HG02678 (cell line): ENCODE data around the gene MLXIPL.
"Not testable (repeated sequence)": the region's sequence is repeated elsewhere in the genome, so short reads cannot be mapped to it uniquely, and the experiment has no call there.

Experiments
- ATAC-seq: cut with Tn5 transposase; IDR thresholded peaks from one replicate; pipeline ENCODE4 v1.9.1; 2021; ENCODE audit warnings: mild to moderate bottlenecking, moderate library complexity; ENCODE audit not compliant: unreplicated experiment

Gene MLXIPL, protein sequence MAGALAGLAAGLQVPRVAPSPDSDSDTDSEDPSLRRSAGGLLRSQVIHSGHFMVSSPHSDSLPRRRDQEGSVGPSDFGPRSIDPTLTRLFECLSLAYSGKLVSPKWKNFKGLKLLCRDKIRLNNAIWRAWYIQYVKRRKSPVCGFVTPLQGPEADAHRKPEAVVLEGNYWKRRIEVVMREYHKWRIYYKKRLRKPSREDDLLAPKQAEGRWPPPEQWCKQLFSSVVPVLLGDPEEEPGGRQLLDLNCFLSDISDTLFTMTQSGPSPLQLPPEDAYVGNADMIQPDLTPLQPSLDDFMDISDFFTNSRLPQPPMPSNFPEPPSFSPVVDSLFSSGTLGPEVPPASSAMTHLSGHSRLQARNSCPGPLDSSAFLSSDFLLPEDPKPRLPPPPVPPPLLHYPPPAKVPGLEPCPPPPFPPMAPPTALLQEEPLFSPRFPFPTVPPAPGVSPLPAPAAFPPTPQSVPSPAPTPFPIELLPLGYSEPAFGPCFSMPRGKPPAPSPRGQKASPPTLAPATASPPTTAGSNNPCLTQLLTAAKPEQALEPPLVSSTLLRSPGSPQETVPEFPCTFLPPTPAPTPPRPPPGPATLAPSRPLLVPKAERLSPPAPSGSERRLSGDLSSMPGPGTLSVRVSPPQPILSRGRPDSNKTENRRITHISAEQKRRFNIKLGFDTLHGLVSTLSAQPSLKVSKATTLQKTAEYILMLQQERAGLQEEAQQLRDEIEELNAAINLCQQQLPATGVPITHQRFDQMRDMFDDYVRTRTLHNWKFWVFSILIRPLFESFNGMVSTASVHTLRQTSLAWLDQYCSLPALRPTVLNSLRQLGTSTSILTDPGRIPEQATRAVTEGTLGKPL

DNA sequence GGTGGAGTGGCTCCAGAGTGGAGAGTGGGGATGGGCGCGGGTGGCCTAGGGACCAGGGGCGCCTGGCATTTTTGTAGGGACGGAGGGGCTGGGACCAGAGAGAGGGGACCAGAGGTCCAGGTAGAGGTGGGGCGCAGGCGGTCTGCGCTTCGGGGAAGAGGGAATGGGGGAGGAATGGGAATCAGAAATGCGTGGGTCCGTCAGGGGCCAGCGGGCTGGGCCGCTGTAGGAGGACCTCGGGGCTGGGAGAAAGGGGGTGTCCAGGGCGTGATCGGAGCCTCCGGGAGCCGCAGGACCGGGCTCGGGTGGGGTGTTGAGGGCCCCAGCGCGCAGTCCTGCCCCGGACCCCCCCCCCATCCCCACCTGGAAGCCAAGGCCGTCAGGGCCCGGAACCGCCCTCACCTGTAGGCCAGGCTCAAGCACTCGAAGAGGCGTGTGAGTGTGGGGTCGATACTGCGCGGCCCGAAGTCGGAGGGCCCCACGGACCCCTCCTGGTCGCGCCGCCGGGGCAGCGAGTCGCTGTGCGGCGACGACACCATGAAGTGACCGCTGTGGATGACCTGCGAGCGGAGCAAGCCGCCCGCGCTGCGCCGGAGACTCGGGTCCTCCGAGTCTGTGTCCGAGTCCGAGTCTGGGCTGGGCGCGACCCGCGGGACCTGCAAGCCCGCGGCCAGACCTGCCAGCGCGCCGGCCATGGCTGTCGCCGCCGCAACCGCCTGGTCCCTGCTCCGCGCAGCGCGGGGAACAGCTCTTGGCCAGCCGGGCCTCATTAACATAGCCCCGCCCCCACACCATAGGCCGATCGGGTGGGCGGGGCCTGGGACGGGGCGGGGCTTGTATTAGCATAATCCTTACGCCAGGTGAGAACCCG, at the start of gene MLXIPL:
TSS of gene MLXIPL (minus strand) at position 725 of the 871 bp plus-strand sequence. CDS start at position 695, 30 bp downstream.
- ATAC-seq, result no peak

DNA sequence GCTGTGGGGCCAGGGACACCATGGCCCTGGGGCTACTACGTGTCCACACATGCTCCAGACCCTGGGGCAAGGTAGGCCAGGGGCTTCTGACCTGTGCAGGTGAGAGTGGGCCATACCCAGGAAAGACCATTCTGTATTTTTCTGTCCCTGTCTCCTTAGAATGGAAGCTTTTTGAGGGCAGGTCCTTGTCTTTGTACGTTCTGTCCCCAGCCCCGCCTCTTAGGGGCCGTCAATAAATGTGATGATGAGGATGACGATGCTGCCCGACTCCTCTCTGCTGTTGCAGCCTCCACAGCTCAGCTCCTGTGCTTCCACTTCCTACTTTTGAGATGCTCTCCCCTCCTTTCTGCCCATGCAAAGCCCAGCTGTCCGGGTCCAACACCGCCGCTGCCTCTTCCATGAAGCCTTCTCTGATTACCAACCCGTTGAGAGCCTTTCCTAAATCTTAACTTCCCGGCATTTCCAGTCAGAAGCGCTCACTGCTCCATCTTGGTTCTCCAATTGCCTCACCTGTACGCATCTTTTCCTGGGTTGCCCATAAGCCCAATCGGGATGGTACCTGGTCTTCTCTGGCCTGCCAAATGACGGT, 47.6 kb upstream of the MLXIPL start:
- ATAC-seq, result no peak

DNA sequence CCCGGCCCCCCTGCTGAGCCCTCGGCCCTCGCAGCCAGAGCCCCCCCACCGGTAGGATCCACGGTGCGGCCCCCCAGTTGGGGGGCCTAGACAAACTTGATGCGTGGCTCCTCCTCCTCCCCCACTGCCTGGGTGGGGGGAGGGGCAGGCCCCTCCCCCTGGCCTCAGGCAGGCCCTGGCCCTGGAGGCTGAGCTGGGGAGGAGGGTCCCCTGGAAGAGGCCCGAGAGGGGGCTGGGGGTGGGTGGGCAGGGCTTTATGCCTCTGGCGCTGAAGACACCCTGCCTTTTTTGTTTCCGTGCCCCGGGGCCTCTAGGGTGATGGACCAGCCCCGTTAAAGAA, 47.0 kb upstream of the MLXIPL start:
- ATAC-seq, result no peak

DNA sequence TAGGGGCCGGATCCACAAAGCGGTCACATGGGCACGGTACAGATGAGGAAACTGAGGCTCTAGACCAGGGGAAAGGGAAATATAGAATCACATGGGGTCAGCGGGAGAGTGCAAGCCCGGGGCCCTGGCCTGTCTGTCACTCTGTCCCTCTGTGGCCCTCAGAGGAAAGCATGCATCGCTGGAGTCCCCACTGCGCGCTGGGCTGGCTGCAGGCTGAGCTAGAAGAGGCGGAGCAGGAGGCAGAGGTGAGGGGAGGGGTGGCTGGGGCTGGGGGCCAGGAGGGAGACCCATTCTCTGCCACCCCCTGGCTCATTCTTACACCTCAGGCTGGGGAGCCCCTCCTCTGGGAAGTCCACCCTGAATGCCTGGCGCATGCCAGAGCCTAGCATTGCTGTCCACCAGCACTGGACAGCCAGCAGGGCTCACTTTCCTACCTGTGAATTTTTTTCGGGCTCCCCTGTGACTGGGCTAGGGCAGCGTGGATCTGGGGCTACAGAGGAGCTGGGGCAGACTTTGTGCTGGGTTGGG, 45.6 kb upstream of the MLXIPL start:
- no peak for ATAC-seq

DNA sequence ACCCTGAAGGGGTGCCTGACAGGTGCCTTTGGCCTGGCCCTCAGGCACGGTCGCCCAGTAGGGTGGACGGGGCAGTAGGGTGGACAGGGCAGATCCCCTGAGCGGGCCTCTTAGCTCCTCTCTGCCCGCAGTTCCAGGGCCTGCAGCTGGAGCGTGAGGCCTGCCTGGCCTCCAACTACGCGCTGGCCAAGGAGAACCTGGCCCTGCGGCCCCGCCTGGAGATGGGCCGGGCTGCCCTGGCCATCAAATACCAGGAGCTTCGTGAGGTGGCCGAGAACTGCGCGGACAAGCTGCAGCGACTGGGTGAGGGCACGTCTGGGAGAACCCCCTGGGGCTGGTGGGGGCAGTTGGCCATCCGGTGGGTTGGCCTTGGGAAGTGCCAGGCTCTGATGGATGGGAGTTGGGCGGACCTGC, 45.0 kb upstream of the MLXIPL start:
- ATAC-seq, result no peak

DNA sequence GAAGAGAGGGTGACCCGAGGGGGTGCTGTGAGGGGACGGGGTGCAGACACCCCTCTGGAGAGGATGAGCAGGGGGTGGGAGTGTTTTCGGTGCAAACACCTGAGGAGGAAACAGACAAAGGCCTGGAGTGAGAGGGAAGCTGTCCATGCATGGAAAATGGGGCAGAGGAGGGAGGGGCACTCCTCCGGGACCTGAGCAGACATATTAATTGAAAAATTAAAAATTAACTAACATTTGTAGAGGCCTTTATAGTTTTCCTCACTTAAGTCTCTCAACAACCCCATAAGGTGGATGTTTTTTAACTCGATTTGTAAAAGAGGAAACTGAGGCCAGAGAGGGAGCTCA, 44.5 kb upstream of the MLXIPL start:
- no peak for ATAC-seq

DNA sequence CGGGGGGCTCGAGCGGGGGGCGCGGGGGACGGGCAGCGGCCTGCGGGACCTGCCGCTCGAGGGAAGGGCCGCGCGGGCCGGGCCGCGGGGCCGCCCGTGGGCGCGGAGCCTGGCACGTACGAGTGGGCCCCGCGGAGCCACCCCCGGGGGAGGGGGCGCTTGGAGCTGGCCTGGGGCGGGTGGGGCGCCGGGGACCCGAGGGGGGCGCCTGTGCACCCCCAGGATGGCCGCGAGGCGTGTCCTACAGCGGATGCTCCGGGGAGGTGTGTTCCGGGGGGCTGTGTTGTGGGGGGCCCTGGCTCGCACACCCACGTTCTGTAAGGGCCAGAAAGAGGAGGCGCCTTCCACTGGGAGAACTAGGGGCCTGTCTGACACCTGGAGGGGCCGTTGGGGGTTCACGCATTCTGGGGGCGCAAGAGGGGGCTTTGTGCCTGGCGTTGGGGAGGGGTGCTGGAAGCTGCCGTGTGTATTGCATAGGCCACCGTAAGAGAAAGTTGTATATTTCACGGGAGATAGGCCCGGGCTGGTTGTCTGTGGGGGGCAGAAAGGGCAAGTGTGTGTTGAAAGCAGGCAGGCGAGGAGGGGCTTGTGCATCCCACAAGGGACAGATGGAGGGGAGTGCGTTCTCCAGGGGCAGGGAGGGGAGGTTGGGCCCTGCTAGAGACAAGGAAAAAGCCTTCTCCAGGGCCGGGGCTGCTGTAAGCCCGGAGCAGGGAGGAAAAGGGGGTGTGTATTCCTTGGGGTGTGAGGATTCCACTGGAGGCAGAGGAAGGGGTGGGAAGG, 44.0 kb upstream of the MLXIPL start:
- peak; percentile 6 for ATAC-seq

DNA sequence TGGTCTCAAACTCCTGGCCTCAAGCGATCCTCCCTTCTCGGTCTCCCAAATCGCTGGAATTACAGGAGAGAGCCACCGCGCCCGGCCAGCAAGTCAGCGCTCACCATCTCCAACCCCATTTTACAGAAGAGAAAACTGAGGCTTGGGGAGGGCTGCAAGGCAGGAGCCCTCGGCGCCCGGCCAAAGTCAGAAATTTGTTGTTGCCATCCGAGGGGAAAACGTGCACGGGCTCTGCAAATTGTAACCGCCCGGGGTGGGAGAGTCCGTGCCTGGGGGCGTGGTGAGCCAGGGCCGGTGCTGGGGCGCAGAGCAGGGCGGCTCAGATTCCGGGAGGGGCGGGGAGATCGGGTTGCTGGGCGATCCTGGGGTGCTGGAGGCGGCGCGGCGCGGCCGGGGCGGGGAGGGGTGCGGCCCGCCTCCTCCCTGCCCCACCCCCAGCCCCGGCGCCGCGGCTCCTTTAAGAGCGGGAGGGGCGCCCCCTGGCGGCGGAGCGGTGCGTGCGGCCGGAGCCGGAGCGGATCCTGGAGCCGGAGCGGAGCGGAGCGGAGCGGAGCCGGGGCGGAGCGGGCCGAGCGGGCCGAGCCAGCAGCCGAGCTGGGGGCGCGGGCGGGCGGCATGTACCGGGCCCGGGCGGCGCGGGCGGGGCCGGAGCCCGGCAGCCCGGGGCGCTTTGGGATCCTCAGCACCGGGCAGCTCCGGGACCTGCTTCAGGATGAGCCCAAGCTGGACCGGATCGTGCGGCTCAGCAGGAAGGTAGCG, 43.2 kb upstream of the MLXIPL start, which contains the start of gene VPS37D:
TSS of gene VPS37D (plus strand) at position 488 of the 759 bp plus-strand sequence. CDS start at position 616, 128 bp downstream.
- ATAC-seq, result peak; percentile 91

DNA sequence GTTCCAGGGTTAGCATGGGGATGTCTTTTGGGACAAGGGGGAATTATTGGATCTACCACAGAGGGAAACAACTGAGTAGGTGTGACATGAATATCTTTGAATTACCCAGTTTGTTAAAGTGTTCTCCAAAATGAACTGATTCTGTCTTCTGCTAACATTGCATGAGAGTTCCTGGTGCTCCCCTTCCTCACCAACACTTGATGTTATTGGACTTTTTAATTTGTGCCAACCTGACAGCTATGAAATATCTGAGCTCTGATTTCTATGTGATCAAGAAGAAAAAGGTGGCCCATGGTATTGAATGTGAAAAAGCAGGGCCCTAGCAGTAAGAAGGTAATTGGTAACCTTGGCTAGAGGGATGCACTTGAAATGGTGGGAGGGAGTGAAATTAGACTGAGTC, 38.7 kb upstream of the MLXIPL start:
- ATAC-seq, result no peak

DNA sequence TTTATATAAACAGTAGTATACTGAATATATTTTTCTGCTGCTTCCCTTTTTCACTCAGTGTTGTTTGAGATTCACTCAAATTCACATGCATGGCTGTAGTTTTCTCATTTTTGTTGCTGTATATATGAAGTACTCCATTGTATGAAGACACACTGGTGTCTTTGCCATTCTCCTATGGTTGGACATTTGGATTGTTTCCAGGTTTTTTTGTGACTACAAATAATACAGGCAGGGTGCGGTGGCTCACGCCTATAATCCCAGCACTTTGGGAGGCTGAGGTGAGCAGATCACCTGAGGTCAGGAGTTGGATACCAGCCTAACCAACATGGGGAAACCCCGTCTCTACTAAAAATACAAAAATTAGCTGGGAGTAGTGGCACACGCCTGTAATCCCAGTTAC, 36.3 kb upstream of the MLXIPL start:
- not testable (repeated sequence) for ATAC-seq

DNA sequence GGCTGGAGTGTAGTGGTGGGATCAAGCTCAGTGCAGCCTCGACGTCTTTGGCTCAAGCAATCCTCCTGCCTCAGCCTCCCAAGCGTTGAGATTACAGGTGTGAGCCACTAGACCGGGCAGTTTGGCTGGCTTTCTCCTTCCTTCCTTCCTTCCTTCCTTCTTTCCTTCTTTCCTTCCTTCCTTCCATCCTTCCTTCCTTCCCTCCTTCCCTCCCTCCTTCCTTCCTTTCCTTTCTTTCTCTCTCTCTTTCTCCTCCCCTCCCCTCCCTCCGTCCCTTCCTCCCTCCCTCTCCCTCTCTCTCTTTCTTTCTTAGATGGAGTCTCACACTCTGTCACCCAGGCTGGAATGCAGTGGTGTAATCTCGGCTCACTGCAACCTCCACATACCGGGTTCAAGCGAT, 35.7 kb upstream of the MLXIPL start:
- no peak for ATAC-seq

DNA sequence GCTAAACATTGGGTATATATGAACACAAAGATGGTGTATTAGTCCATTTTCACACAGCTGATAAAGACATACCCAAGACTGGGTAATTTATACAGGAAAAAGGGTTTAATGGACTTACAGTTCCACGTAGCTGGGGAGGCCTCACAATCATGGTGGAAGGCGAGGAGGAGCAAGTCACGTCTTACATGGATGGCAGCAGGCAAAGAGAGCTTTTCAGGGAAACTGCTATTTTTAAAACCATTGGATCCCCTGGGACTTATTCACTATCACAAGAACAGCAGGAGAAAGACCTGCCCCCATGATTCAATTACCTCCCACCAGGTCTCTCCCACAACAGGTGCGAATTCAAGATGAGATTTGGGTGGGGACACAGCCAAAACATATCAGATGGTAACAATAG, 31.0 kb upstream of the MLXIPL start:
- not testable (repeated sequence) for ATAC-seq

DNA sequence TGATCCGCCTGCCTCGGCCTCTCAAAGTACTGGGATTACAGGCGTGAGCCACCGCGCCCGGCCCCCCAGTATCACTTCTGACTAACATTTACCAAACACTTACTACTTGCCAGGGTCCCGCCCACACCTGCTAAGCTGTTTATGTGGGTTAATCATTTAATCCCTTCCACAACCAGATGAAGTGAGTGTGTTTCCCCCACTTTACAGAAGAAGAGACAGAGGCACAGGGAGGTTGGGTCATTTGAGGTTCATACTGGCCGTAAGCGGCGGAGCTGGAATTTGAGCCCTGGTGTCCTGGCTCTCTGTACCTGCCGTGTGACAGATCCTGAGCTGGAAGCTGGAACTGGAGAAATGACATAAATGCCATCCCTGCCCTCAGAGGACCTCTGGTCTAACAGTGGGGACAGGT, 28.2 kb upstream of the MLXIPL start:
- ATAC-seq, result no peak

DNA sequence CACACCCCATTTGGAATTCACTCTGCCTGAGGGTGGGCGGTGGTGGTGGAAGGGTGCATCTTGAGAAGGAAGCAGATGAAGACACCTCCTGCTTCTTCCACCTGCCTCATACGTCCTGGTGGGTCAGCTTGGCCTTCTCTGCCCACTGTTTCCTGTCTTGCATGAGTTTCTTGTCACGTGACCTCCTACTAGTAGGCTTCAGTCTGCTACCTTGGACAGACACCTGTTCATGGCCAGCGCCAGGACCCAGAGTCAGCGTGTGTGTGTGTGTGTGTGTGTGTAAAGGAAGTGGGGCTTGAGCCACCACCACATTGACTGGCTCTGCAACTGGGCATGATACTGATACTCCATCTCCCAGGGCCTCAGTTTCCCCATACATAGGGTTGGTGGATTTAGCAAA, 26.2 kb upstream of the MLXIPL start:
- ATAC-seq, result no peak

DNA sequence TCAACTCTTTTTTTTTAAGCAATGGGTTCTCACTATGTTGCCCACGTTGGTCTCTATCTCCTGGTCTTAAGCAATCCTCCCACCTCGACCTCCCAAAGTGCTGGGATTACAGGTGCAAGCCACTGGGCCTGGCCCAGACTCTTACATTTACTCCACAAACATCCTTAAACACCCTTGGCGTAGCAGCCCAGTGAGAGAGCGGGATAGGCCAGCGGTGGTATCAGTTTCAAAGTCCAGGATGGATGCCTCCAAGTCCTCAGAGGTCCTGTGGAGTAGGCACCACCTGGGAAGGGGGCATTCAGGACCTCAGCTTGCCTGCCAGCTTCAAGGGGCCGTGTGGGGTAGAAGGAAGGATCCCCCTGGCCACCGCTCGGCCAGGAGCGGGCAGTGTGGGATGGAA, 25.3 kb upstream of the MLXIPL start:
- ATAC-seq, result no peak

DNA sequence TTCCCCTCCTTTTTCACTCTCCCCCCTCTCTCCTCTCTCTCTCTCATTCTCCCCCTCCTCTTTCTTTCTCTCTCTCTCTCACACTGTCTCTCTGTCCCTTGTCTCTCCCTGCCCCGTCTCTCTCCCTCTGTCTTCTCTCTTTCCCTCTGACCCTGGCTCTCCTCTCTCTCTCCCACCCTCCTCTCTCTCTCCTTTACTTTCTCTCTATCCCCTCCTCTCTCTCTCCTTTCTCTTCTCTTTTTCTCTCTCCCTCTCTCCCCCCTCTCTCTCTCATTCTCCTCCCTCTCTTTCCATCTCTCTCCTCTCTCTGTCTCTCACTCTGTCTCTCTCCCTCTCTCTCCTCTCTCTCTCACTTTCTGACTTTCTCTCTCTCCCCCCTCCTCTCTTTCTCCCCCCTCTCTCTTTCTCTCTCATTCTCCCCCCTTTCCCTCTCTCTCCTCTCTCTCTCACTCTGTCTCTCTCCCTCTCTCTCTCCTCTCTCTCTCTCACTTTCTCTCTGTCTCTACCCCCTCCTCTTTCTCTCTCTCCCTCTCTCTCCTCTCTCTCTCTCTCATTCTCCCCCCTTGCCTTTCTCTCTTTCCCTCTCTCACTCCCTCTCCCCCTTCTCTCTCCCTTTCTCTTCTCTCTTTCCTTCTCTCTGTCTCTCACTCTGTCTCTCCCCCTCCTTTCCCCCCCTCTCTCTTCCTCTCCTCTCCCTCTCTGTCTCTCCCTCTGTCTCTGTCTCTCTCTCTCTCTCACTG, 24.4 kb upstream of the MLXIPL start:
- ATAC-seq, result no peak

DNA sequence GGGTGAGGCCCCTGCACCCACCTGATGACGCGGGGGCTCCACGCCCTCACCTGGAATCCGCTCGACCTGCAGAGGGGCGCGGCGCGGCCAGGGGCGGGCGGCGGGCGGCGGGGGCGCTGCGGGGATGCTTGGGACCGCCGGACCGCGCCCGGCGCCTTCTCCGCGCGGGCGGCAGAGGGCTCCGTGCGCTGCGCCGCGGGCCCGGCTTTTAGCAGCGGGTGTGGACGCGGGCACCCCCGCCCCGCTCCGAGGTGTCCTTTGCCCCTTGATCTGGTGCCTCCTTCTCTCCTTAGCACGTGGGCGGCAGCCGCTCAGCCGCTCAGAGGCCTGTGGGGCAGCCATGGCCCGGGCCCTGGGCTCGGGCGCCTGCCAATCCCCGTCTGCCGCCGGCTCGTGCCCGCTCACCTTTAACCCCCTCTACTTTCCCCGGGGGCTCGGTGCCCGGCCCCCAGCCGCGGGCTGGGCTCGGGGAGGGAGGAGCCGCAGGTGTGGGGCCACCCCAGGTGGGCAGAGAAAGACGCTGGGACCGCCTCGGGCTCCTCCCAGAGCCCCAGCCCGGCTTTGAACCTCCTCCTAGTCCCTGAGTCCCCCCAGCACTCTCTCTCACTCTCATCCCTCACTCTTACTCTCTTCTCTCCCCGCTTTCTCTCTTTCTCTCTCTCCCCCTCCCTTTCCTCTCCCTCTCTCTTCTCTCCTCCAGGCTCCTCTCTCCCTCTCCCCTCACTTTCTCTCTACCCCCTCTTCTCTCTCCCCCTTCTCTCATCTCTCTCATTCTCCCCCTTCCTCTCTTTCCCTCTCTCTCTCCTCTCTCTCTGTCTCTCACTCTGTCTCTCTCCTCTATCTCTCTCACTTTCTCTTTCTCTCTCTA, 23.6 kb upstream of the MLXIPL start:
- ATAC-seq, result no peak
